ENCODE results near the gene MSH2.

DNA sequence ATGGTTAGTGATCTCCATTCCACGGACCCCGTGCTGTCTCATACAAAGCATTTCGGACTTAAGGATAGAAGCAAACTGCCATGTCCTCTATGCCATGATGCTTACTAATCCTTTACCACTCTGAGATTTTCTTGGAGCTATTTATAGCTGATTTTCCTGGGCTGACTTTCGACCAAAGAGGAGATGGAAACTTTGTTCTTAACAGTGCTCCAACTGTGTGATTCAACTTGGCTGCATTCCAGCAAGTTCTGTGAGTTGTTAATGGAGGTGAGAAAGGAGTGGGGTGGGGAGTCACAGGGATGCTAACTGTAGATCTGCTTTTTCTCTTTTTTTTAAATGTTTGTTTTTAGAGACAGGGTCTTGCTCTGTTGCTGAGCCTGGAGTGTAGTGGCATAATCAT lies 45.5 kb upstream of the MSH2 start:
- TF ChIP-seq SUZ12 (IDR thresholded peaks at IDR 0.05; ENCODE audit: extremely low read depth, insufficient read depth, insufficient read length) (no peak), ZNF274 (IDR thresholded peaks at IDR 0.05; ENCODE audit: low read depth, low read length) (no peak)

Data from NT2/D1 (cell line).